Activated CD8-positive, alpha-beta memory T cell treated with anti-CD3 and anti-CD28 coated beads, Interleukin-2, amount 10 ng/mL, durations not matched to agents 7 days and 5 days (primary cell): Measurements from ENCODE around the gene PTPN20. TPM values are rescaled to one million over a fixed set of nuclear protein-coding genes. Genes with fewer than 3 reads are reported as not detected.
"Not testable (repeated sequence)": the region's sequence is repeated elsewhere in the genome, so short reads cannot be mapped to it uniquely, and the experiment has no call there.

Experiments used
- ATAC-seq: fragments of 150-1000 bp; cut with Tn5 transposase; one replicate; pipeline ENCODE4 v1.10.0; 2021; ENCODE audit warnings: moderate library complexity
- CTCF ChIA-PET: fragments of 350-600 bp; sonication (Branson Sonifier 250); formaldehyde crosslinking; loops from one replicate; lab custom pipeline; 2021; ENCODE audit warnings: antibody characterized with exemption; lab: Charles Lee
- DNase-seq: peaks from one replicate; pipeline ENCODE4 v3.0.0-alpha.2; 2020
- H3K27ac Mint-ChIP-seq: one replicate; pipeline ENCODE4 v1.8.0; 2021; ENCODE audit warnings: mild to moderate bottlenecking, mixed read lengths
- H3K27me3 Mint-ChIP-seq: one replicate; pipeline ENCODE4 v1.8.0; 2021; ENCODE audit warnings: mixed read lengths
- H3K36me3 Mint-ChIP-seq: one replicate; pipeline ENCODE4 v1.8.0; 2021; ENCODE audit warnings: mild to moderate bottlenecking, mixed read lengths
- H3K4me1 Mint-ChIP-seq: one replicate; pipeline ENCODE4 v1.8.0; 2021; ENCODE audit warnings: mixed read lengths
- H3K4me3 Mint-ChIP-seq: one replicate; pipeline ENCODE4 v1.8.0; 2021; ENCODE audit warnings: mild to moderate bottlenecking, moderate library complexity, mixed read lengths
- H3K9me3 Mint-ChIP-seq: one replicate; pipeline ENCODE4 v1.8.0; 2022; ENCODE audit warnings: low read depth, mixed read lengths
- total RNA-seq, 2 experiments: library from RNA; stranded (reverse); gene quantifications; one replicate each; pipeline ENCODE4 v1.2.3, GENCODE V29; 2021

Gene PTPN20
- total RNA-seq, 2 experiments from 2014 or later = 0.07 to 1.1 TPM

DNA sequence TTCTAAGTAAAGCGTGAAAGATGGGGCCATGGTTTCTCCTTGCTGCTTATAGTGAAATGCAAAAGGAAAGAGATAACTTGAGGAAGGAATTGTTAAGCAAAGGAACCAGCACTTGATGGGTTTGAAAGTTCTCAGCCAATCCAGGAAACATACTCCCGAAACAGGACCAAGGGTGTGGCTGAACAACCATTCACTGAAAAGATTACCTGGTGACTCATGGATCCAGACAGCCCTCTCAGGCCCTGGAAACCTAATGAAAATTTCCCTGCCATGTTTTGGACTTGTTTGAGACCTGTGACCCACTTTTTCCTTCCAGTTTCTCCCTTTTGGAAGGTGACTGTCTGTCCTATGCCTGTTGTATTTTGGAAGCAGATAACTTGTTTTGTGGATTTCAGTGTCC lies 11.3 kb downstream of the PTPN20 start:
- H3K27ac Mint-ChIP-seq, H3K4me3 Mint-ChIP-seq, H3K9me3 Mint-ChIP-seq, ATAC-seq, CTCF ChIA-PET, H3K4me1 Mint-ChIP-seq, DNase-seq, H3K36me3 Mint-ChIP-seq, H3K27me3 Mint-ChIP-seq: not testable (repeated sequence)

DNA sequence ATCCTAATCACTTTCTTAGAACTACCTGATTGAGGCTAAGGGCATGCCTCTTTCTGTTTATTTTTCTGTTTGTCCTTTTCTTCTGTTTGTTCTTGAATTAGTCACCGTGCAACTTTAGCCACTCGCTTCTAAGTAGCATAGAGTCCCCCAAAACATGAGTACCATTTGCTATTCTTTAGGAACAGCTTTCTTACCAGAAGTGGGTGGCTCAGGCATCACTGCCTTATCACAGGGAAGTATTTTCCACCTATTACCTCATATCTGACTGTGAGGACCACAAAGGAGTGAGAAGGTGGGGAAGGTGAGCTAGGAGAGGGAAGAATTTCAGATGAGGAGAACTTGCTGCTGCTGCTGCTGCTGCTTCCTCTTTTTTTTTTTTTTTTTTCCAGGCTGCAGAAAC lies 13.9 kb downstream of the PTPN20 start:
- CTCF ChIA-PET, H3K27ac Mint-ChIP-seq, H3K4me1 Mint-ChIP-seq, ATAC-seq, H3K9me3 Mint-ChIP-seq, DNase-seq, H3K4me3 Mint-ChIP-seq, H3K36me3 Mint-ChIP-seq, H3K27me3 Mint-ChIP-seq: not testable (repeated sequence)

- H3K36me3 Mint-ChIP-seq, DNase-seq, H3K27me3 Mint-ChIP-seq, H3K27ac Mint-ChIP-seq, H3K9me3 Mint-ChIP-seq, CTCF ChIA-PET, H3K4me3 Mint-ChIP-seq, H3K4me1 Mint-ChIP-seq, ATAC-seq: not testable (repeated sequence)
These were observed 14.6 kb downstream of the PTPN20 start for GRCh38 chr10:46925853-46926252.

DNA sequence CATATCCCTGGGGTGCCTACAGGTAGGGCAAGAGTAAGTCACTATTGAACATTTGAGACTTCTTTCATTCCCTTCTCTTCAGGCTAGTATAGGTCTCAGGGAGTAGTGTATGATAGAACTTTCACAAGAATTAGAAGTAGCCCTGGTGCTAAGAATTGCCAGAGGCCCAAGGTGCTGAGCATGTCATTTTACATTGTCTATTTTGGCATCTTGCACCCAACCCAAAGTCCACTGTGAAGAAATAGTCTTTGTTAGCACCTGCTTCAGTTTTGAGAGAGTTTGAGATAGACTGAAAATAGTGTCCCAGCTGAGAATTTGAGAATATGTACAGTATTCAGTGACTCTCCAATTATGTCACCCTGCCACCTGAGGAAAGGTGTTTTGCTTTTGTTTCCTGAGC lies 17.6 kb downstream of the PTPN20 start:
- ATAC-seq, H3K9me3 Mint-ChIP-seq, DNase-seq, H3K4me3 Mint-ChIP-seq, CTCF ChIA-PET, H3K27ac Mint-ChIP-seq, H3K4me1 Mint-ChIP-seq, H3K36me3 Mint-ChIP-seq, H3K27me3 Mint-ChIP-seq: not testable (repeated sequence)

- H3K4me1 Mint-ChIP-seq, CTCF ChIA-PET, DNase-seq, H3K36me3 Mint-ChIP-seq, H3K27me3 Mint-ChIP-seq, H3K27ac Mint-ChIP-seq, H3K9me3 Mint-ChIP-seq, H3K4me3 Mint-ChIP-seq, ATAC-seq: not testable (repeated sequence)
These were observed 21.2 kb downstream of the PTPN20 start for GRCh38 chr10:46932383-46932782.

DNA sequence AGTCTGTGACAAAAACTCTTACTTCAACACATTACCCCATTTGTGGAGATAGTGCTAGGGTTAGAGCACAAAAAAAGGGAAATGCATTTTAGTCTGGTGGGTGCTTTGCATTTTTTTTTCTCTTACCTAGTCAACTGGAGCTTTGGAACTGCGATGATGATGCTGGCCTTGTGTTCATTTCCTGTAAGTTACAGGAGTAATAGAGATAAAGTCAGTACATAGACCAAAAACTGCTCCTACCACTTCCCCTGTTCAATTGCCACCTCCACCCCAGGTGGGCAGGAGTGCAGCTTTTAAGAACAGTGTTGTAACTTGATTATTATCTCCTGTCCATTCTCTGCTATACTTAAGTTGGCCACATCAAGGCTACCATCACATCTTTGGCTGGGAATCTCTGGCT lies 29.9 kb downstream of the PTPN20 start:
- H3K9me3 Mint-ChIP-seq, CTCF ChIA-PET, H3K27me3 Mint-ChIP-seq, DNase-seq, H3K27ac Mint-ChIP-seq, H3K4me1 Mint-ChIP-seq, H3K36me3 Mint-ChIP-seq, H3K4me3 Mint-ChIP-seq, ATAC-seq: not testable (repeated sequence)

DNA sequence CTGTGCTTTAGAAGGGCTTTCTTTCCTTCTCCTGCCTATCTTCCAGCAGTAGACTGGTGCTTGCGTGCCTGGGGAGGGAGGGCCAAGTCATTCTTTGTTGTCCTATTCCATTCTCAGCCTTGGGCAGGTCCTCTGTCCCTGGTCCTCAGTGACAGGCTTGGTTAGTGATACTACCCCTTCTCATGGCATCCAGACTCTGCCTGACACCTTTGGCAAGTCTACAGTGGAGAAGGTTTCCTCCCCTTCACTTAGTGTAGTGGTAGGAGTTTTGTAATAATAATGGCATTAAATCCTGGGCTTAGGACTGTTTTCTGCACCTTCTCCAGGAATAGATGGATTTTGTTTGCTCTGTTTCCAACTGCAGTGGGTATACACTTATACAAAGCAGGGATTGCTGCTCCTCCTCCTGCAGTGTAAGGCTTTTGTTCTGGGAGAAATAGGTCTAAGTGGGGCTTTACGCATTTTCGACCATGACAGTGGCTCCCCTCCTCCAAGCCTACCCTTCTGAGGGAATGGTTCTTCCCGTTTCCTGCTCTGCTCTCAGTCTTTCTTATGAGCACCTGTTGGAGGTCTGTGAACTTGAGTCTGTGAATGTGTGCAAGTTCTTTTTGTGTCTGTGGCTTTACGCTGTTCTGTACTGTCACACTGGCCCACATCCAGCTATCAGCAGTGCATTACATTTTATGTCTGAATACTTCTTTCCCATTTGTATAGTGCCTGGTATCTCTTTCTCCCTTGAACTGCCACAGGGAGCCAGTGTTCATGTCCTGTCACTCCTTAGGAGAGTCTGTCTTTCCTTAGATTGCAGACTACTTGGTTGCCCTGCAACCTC lies 37.7 kb downstream of the PTPN20 start:
- DNase-seq, H3K27me3 Mint-ChIP-seq, H3K4me3 Mint-ChIP-seq, ATAC-seq, H3K36me3 Mint-ChIP-seq, H3K9me3 Mint-ChIP-seq, H3K27ac Mint-ChIP-seq, CTCF ChIA-PET, H3K4me1 Mint-ChIP-seq: not testable (repeated sequence)

GRCh38 chr10:46952540-46952939 lies 41.3 kb downstream of the PTPN20 start:
- H3K9me3 Mint-ChIP-seq, DNase-seq, ATAC-seq, H3K36me3 Mint-ChIP-seq, H3K27me3 Mint-ChIP-seq, H3K27ac Mint-ChIP-seq, CTCF ChIA-PET, H3K4me1 Mint-ChIP-seq, H3K4me3 Mint-ChIP-seq: not testable (repeated sequence)

GRCh38 chr10:46960742-46961141 lies 49.5 kb downstream of the PTPN20 start:
- not testable (repeated sequence) for H3K4me1 Mint-ChIP-seq, ATAC-seq, H3K27me3 Mint-ChIP-seq

DNA sequence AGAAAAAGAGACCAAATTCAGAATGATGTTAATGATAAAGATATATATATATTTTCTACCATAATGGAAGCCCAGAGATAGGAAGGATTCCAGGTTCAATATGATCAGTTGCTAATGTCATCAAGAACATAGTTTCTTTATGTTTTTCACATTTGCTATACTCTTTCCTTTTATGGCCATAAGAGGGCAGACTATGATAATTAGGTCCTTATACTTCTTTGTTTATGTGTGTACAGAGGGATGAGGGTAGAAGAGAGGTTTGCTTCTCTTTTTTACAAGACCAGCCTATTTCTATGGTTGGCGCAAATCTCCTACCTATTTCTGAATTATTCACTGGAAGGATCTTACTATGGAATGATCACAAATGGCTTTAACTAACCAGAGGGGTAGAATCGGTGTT lies 52.1 kb downstream of the PTPN20 start:
- H3K9me3 Mint-ChIP-seq, H3K27ac Mint-ChIP-seq, ATAC-seq, CTCF ChIA-PET, H3K36me3 Mint-ChIP-seq, H3K27me3 Mint-ChIP-seq, H3K4me1 Mint-ChIP-seq, DNase-seq, H3K4me3 Mint-ChIP-seq: not testable (repeated sequence)

More at GRCh38 chr10:46960742-46961141, 49.5 kb downstream of the PTPN20 start:
- H3K36me3 Mint-ChIP-seq, H3K9me3 Mint-ChIP-seq, H3K4me3 Mint-ChIP-seq, DNase-seq, H3K27ac Mint-ChIP-seq, CTCF ChIA-PET: not testable (repeated sequence)

DNA sequence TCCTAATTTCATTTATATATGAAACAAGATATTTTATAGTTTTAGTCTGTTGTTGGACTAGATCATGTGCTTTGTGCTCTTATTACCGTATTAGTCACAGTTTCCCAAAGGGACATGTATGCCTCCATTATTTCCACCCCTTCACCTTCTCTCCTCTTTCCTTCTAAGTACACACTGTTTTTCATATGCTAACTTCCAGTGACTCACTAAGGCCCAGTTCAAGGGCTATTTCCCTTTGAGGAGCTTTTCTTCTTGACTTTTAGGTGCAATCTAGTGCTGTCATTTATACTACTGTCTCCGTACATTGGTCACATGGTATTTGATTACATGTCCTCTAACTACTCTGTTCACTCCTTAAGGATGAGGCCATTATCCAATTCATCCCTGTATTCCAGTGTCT lies 55.8 kb downstream of the PTPN20 start:
- H3K4me1 Mint-ChIP-seq, H3K27ac Mint-ChIP-seq, H3K9me3 Mint-ChIP-seq, H3K36me3 Mint-ChIP-seq, CTCF ChIA-PET, H3K27me3 Mint-ChIP-seq, DNase-seq, H3K4me3 Mint-ChIP-seq, ATAC-seq: not testable (repeated sequence)

DNA sequence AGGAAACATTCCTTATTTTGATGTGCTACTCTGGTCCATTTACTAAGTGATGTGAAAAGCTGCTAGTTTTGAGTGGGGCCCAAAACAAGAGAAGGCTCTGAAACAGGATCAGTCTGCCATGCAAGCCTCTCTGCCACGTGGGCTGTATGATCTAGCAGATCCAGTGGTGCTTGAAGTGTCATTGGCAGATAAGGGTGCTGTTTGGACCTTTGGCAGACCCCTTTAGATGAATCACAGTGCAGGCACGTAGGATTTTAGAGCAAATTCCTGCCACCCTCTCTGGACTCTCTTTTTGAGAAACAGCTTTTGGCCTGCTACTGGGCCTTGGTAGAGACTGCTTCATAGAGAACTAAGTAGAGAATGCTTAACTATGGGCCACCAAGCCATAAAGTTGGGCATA lies 69.0 kb downstream of the PTPN20 start:
- H3K4me3 Mint-ChIP-seq, H3K9me3 Mint-ChIP-seq, DNase-seq, H3K27ac Mint-ChIP-seq, ATAC-seq, H3K4me1 Mint-ChIP-seq, CTCF ChIA-PET, H3K27me3 Mint-ChIP-seq, H3K36me3 Mint-ChIP-seq: not testable (repeated sequence)

DNA sequence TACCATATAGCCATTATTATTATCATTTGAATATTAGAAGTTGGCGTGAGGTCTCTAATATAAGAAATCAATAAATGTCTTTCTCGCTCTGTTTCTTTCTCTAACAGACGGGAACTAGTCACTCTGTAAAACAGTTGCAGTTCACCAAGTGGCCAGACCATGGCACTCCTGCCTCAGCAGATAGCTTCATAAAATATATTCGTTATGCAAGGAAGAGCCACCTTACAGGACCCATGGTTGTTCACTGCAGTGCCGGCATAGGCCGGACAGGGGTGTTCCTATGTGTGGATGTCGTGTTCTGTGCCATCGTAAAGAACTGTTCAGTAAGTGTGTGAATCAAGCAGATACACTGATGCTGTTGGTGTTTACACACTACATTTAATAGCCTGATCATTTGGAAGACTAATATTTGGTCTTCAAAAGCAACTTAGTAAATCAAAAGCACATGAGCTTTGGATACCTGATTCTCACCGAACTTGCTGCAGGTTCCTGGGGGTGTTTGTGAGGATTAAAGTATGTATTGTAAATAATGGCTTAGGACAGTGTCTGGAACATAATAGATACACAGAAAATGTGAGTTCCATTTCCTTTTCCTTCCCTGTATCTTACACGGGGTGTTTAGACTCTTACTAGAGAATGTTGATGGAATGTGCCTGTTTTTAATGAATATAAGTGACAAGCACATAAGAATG lies 76.2 kb downstream of the PTPN20 start:
- ATAC-seq = peak; percentile 73
- H3K4me3 Mint-ChIP-seq, H3K27me3 Mint-ChIP-seq, H3K4me1 Mint-ChIP-seq, DNase-seq, CTCF ChIA-PET, H3K36me3 Mint-ChIP-seq, H3K9me3 Mint-ChIP-seq, H3K27ac Mint-ChIP-seq: not testable (repeated sequence)
